HL-60/S4 (cell line): Measurements from ENCODE around the gene CCDC85C.

Experiments
- in situ Hi-C: fragments of 300-500 bp; cut with MboI; formaldehyde crosslinking; loops from 2 replicates; pipeline ENCODE4 v1.14.3; 2022; ENCODE audit warnings: low sequenced_read_pairs

CCDC85C gene

DNA sequence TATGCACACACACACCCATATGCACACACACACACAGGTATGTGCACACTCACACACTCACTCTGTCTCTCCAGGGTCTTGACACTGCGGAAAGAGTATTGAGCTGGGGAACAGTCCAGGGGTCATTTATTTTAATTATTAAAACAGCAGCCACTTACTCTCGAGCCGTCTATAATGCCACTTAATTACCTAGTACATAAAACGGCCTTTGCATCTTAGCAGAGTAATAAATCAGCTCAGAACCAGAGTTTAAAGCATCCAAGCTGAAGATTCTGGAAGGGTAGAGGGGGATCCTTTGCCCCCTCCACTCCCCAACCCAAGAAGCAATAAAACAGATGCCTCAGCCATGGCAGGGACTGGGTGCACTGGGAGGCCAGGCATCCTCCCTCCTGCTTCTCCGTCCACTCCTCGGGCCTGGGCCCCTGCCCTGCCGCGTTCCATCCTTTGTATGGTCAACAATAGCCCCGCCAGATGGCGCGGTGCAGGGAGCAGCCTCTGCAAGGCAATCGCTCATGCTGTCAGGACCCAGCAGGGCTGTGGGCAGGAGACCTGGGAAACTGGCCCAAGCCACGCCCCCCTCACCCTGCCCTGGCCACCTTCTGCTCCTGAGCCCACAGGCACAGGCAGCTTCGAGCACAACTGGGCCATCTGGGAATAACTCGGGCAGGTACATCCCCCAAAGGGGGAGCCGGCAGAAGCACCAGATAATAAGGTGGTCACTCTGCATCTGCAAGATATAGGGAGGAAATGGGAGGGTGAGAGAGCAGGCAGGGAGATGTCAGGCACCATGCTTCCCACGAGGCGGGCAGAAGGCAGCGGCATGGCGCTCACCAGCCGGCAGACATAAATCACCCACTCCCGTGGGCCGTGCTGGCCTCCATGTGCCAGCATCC is 40.9 kb downstream of the CCDC85C start:
- in situ Hi-C loops: no loop called here

DNA sequence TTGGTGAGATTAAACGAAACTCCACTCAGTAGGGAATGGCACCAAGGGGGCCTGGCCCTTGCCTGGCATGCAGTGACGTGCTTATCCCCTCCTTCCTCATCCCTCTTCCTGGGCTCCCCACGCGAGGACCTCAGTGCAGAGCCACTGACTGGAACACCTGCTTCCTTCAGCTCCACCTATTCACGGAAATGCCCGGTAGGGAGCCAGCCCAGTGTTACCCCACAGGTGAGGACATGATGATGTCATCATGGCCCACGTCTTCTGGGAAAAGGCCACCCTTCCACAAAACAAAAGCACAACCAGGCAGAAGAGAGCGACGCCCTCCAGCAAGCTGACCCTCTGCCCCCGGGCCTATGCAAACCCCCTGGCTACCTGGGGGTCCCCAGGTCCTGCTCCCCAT is 42.1 kb downstream of the CCDC85C start:
- in situ Hi-C loops: no loop called here

DNA sequence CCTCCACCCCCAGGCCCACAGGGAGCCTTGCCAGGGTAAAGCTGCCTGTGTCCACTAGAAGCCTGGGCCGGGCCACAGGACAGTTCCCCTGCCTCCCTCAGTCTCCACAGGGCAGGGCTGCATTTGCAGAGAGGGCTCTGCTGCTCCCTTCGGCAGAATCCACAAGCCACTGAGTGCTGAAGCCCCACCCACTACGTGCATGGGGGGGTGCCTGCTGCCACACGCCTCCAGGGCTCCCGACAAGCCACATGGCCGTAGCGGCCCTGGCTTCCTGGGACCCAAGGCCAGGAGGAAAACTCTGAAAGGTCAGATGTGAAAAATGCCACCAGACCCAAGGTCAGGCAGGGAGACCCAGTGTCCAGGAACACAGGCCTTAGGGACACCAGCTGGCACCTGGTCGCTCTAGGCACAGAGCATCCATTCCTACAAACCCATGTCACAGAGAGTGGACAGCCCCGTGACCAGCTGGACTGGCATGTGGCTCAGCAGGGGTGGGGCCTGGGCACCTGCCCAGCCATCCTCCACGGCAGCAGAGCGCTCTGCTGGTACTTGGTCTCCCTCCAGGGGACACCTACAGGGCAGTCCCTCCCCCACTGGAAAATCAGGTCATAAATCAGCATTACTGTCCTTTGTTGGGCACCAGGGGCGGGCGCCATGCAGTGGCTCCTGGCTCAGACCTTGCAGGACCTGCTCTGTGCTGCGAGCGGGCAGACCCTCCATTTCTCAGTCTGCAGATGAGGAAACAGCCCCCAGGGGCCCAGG is 42.9 kb downstream of the CCDC85C start:
- in situ Hi-C loops: no loop called here

- in situ Hi-C loops: no loop called here
These were observed 43.6 kb downstream of the CCDC85C start for GRCh38 chr14:99560403-99560802.

- in situ Hi-C loops: no loop called here
These were observed 44.6 kb downstream of the CCDC85C start for GRCh38 chr14:99559286-99559990.

DNA sequence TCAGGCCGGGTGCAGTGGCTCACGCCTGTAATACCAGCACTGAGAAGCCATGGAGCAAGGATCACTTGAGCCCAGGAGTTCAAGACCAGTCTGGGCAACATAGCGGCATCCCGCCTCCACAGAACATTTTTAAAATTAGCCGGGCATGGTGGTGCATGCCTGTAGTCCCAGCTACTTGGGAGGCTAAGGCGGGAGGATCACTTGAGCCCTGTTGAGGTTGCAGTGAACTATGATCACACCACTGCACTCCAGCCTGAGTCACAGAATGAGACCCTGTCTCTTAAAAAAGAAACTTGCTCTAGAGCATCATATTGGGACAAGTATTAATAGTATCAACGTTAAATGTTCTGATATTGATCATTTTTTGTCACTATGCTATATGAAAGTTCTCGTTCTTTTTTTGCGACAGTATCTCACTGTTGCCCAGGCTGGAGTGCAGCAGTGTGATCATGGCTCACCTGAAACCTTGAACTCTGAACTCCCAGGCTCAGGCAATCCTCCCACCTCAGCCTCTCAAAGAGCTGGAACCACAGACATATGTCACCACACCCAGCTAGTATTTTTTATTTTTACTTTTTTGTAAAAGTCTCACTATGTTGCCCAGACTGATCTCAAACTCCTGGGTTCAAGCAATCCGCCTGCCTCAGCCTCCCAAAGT is 47.7 kb downstream of the CCDC85C start:
- in situ Hi-C loops: no loop called here

DNA sequence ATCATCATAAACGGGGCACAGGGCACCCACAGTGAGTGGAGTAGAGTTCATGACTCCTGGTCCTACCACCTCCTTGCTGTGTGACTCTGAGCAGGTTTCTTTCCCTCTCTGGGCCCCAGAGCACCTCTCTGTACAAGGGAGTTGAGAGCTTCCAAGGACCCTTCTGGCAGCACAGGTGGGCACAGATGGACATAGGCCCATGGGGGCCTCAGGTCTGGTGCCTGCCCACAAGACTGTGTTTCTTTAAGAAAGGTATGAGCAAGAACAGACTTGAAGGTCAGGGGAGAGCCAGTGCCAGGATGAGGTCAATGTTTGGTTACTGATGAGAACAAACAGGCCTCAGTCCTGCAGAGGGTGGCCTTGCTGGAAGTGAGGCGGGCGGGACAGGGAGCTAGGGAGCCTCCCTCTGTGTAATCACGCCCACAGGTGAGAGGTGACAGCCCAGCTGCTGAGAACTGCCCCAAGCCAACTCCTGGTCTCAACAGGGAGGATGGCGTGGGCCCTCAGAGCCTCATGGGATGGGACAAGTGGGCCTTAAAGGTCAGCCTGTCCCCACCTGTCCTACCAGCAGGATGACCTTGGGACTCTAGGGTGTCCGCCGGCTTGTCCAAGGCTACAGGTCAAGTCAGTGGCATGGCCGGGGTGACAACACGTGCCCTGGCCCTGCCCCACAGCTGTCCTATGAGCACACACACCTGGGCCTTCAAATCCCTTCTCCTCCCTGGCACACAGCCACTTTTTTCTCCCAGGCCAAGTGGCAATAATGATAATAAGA is 49.1 kb downstream of the CCDC85C start:
- in situ Hi-C loops: no loop called here

DNA sequence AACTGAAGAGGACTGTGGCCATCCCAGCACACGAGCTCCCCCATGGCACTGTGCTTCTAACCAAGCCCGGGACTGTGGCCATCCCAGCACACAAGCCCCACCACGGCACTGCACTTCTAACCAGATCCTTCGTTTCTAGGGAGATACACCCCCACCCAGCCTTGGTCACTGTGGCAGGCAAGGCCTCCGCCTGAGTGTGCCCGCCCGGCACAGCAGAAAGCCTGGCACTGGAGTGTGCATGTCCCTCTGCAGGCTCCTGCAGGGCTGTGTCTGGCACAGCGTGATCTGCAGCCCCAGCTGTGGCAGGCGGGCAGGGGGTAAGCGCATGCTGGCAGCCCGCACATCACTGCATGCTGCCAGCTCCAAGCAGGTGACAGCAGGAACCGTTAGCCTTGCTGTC is 49.8 kb downstream of the CCDC85C start:
- in situ Hi-C loops: no loop called here

DNA sequence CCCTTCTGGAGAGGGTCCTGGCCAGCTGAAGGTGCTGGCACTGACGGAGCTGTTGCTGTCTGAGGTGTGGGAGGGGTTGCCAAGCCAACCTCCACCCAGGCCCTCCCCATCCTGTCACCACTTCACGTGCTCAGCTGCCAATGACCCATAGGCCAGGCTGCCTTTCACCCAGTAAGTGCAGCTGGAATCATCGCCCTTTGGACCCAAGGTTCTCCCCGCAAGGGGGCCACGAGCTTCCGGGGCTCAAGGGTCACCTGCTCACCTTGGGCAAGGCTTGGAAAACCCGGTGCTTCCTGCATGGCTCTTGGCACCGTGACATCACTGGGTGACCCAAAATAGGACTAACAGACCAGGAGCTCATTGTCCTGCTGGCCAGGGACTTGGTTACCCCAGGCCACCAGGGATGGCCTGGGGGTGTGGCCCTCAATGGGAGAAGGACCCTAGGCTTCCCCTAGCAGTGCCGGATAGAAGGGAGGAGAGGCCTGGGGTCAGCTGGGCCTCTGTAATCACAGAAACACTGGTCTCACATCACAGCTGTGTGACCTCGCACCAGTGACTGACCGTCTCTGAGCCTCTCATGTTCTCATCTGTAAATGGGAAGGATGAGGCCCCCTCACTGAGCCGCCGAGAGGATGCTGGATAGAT is 51.3 kb downstream of the CCDC85C start:
- in situ Hi-C loops: no loop called here

DNA sequence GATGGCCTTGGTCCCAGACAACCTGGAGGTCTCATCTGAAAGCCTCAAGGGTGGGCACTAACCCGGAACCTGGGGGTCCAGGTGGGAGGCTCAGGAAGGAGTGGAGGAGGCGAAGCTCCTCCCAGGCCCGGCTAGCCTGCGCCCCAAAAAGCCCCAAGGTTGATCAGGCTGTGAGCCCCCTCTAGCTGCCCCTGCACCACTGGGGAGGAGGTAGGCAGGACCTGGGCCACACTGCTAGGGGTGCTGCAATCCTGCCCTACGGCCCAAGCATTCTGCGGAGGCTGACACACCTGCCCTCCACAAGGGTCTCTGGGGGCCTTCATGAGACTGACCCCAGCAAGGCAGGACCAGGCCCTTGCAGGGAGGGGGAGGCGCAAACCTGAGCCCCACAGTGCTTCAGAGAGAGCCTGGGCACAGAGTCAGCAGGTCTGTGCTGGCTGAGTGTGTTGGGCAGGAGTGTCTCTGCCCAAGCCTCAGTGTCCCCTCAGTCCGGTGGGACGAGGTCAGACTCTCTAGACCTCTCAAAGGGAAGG is 51.9 kb downstream of the CCDC85C start:
- in situ Hi-C loops: no loop called here

DNA sequence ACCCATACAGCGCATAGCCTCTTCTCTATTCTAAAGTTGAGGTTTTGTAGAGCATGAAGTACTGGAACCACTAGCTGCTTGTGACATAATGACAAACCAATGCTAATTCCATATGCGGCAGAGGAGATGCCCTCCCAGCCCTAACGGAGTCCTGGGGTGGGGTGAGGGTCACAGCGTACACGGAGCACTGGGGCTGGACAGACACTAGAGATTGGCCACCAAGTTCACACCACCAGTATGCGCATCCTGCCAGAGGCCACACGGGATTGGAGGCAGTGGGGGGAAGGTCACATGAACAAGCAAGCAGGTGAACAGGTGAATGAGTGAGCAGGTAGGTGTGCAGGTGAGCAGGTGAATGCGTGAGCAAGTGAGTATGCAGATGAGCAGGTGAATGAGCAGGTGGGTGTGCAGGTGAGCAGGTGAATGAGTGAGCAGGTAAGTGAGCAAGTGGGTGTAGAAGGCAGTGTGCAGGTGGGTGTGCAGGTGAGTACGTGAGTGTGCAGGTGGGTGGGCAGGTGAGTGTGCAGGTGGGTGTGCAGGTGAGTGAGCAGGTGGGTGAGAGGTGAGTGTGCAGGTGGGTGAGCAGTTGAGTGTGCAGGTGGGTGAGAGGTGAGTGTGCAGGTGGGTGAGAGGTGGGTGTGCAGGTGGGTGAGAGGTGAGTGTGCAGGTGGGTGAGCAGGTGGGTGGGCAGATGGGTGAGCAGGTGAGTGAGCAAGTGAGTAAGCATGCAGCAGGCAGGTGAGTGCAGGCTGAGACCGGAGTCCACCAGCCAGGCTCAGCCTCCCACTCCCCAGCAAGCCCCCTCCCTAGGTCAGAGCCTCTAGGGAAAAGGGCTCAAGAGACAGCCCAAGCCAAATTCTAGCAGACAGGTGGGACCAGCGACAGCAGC is 52.7 kb downstream of the CCDC85C start:
- in situ Hi-C loops: no loop called here

GRCh38 chr14:99550387-99550992 is 53.5 kb downstream of the CCDC85C start:
- in situ Hi-C loops: no loop called here

DNA sequence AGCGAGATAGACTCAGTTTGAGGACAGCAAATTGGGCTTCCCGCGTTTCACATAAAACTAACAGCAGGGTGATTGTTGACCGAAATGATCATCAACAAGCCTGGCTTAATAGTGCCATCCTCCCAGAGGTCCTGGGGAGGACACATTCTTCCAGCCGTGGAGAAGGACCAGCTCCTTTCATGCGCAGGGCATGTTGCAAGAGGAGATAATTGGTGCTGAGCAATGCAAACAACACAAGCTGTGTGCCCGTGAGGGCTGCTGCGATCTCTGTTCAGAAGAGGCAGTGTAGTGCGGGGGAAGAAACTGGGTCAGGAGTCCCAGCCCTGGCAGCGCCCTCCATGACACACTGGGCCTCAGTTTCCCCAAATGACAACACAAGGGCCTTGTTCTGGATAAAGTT is 54.3 kb downstream of the CCDC85C start:
- in situ Hi-C loops: no loop called here

GRCh38 chr14:99548871-99549515 is 55.0 kb downstream of the CCDC85C start:
- in situ Hi-C loops: no loop called here

DNA sequence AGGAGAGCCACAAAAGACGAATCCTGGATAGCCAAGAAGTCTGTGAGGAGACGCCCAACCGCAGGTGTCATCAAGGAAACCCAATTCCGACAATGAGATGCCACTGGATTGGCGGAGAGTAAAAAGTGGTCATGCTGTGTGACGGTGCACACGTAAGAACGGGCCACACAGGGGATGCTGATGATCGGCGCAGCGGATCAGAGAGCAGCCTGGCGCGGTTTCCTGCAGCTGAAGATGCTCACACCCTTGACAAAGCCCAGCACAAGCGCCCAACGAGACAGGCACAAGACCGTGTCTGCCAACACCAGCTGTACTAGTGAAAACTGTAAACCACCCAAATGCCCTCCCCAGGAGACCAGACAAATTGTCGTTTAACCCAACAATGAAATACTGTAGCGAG is 55.8 kb downstream of the CCDC85C start:
- in situ Hi-C loops: no loop called here

DNA sequence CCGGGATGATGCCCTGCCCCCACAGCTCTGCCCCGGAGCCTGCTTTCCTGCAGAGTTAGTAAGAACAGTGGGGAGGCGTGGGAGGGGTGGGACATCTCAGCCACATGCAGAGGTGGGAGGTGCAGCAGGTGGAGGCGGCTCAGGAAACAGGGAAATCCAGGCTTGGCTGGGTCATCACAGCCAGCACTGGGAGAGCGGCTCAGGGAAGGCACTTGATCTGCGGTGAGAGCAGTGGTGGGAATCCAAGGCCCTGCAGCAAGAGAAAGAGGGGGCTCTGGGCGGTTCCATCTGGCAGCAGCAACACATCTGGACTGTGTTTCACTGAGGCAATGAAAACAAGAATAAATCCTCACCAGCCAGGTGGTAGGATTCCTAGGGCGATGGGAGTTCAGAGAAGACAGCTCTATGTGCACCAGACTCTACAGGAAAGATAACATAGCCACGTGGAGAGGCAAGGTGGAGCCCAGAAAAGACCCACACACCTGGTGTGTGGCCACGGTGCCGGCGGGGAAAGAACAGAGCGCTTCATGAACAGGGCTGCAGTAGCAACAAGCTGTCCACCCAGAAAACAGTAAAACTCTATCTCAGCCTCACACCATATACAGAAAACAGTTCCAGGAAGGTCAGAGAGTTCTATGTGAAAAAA is 57.6 kb downstream of the CCDC85C start:
- in situ Hi-C loops: no loop called here

DNA sequence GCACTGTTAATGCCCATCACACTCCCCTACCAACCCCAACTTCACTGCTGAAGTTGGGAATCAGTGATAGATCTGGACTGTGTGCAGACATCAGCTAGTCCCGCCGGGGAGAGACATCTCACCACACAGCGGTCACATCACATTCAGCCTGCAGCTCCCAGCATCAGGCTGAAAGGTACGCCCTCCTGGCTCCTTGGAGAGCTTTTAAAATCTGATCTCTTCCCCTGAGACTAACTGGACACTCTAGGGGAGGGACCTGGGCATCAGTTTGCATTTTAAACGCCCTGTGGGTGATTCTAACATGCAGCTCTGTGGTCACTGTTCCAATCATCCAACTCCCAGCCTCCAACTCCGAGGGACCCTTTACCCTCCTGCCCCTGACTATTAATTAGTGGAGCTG is 58.4 kb downstream of the CCDC85C start:
- in situ Hi-C loops: no loop called here
